Jurkat, Clone E6-1 (cell line): Measurements from ENCODE around the gene MMP24OS.
"Not testable (repeated sequence)": the region's sequence is repeated elsewhere in the genome, so short reads cannot be mapped to it uniquely, and the experiment has no call there.

Source experiments
- DNase-seq: peaks from one replicate; pipeline ENCODE4 v3.0.0-alpha.2; 2011; ENCODE audit warnings: low read depth, low spot score
- H3K4me3 ChIP-seq: 2 replicates; pipeline ENCODE4 v1.5.1; 2011; ENCODE audit warnings: mild to moderate bottlenecking, low read length, control low read depth, moderate library complexity

Gene MMP24OS

DNA sequence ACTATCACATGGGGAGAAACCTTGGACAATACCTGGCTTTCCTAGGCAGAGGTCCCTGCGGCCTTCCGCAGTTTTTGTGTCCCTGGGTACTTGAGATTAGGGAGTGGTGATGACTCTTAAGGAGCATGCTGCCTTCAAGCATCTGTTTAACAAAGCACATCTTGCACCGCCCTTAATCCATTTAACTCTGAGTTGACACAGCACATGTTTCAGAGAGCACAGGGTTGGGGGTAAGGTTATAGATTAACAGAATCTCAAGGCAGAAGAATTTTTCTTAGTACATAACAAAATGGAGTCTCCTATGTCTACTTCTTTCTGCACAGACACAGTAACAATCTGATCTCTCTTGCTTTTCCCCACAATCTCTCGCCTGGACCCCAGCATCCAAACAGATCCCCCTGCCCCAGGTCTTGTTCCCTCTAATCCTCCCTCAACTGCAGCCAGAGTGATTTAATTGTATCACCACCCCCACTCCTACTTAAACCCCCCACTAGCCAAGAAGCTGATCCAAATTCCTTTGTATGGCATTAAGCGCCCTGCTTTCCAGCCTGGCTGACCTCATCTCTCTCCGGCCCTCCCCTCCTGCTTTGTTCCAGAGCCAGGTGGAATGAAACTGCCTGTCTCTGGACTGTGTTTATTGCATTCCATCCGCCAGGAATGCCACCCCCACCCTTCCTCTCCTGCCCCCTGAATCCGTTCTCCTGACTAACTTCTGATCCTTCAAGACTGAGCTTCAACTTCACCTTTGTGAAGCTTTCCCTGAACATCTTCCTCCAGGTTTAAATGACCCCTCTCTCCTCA lies 15.0 kb downstream of the MMP24OS start:
- not testable (repeated sequence) for DNase-seq, H3K4me3 ChIP-seq

DNA sequence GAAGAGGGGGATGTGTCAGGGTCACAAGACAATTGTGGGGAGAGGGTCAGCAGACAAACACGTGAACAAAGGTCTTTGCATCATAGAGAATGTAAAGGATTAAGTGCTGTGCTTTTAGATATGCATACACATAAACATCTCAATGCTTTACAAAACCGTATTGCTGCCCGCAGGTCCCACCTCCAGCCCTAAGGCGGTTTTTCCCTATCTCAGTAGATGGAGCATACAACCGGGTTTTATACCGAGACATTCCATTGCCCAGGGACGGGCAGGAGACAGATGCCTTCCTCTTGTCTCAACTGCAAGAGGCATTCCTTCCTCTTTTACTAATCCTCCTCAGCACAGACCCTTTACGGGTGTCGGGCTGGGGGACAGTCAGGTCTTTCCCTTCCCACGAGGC lies 15.6 kb downstream of the MMP24OS start:
- not testable (repeated sequence) for H3K4me3 ChIP-seq, DNase-seq

DNA sequence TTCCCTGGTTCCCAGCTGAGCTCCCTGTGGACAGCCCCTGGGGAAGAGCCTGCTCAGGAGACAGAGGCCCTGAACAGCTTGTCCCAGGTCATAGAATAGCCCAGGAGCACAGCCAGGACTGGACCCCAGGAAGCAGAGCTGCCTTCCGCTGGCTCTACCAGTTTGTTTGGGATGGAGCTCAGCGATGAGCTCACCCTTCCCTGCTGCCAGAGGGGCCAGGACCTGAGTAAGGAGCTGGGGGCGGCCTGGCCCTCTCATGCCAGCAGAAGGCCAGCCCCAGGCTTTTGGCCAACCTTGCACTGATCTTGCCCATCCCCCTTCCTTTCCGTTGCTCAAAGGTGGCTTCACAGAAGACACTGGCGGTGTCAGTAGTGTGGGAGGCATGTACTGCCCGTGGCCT lies 17.5 kb downstream of the MMP24OS start:
- no peak for DNase-seq

DNA sequence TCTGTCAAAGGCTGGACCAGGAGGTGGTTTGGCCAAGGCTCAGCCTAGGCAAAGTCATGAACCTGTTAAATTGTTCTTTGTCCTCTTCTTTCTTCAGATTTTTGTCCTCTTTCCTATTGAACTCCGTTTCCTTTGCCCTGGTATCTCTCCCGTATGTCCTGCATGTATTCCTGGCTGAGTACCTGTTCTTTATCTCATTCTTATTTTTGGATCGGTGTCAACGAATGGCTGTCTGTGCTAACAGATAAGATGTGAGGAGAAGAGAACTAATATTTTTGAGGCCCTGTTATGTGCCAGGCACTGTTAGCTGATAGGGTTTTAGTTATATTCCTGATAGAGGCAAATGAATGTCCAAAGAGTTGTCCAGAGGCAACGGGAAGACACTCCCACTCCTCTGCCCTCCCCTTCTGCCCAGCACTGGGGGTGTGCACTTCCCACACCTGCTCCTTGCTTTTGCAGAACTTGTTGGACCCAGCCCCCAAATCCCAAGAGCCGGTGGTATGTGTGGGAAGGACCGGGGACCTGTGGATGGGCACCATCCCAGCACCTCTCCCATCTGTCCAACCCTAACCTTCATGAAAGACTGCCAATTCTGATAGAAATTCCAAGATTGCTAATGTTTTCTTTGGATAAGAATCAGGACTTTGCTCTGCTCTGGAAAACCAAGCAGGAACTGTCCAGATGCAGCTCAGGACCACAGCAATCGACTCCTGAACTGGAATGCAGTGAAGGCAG lies 20.6 kb downstream of the MMP24OS start:
- no peak for DNase-seq
- no peak overlapping the region for H3K4me3 ChIP-seq

More for the DNA sequence above, 17.5 kb downstream of the MMP24OS start:
- H3K4me3 ChIP-seq: no peak overlapping the region

DNA sequence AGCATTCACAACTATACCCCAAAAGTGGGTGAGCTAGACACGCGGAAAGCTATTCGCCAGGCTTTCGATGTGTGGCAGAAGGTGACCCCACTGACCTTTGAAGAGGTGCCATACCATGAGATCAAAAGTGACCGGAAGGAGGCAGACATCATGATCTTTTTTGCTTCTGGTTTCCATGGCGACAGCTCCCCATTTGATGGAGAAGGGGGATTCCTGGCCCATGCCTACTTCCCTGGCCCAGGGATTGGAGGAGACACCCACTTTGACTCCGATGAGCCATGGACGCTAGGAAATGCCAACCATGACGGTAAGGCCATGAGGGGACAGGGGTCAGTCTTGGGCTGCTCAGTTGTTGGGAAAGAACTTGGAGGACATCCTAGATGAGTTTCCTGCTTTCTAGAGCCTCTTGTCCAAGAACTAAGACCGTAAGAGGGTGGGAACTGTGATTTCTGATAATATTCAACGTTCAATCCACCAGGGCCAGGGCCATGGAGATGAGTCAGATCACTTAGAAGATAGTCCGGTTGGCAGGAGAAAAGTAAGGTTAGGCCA lies 23.4 kb downstream of the MMP24OS start:
- no peak overlapping the region for H3K4me3 ChIP-seq
- no peak for DNase-seq

DNA sequence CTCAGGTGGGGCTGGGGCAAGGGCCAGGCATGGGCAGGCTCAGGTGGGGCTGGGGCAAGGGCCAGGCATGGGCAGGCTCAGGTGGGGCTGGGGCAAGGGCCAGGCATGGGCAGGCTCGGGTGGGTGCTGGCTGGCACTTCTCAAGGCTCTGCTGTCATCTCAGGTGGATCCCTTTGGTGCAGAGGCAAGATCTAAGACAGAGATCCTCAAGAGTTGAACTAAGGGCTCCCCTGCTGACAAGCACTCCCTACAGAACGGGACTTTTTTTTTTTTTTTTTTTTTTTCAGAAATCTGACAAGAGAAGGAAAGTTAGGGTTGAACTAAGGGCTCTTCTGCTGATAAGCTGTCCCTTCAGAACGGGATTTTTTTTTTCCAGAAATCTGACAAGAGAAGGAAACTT lies 24.9 kb downstream of the MMP24OS start:
- DNase-seq: no peak

DNA sequence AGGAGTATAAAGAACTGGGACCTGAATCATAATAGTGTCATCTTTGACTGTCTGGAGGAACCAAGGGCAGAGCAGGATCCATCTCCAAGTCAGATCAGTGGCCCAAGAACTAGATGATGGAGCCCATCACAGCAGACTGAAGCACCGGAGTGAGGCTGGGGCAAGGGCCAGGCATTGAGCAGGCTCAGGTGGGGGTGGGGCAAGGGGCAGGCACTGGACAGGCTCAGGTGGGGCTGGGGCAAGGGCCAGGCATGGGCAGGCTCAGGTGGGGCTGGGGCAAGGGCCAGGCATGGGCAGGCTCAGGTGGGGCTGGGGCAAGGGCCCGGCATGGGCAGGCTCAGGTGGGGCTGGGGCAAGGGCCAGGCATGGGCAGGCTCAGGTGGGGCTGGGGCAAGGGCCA lies 25.3 kb downstream of the MMP24OS start:
- not testable (repeated sequence) for DNase-seq, H3K4me3 ChIP-seq

More for the DNA sequence above, 24.9 kb downstream of the MMP24OS start:
- H3K4me3 ChIP-seq: no peak overlapping the region

DNA sequence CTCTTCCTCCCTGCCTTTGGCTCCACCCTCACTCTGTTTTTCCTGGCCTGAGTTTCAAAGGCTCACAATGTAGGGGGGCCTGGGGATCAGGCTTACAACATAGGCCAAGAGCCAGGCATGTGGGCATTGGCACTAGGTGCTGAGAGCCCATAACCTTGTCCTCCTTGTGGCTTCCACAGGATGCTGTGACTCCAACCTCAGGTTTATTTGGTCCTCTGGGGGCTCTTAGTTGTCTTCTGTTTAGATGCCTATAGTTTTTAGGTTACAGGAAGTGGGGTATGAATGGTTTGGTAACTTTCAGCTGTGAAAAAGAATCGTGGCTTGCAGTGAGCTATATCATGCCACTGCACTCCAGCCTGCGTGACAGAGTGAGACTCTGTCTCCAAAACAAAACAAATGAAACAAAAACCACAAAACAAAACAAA lies 25.9 kb downstream of the MMP24OS start:
- DNase-seq: peak; percentile 63
- H3K4me3 ChIP-seq: no peak overlapping the region

DNA sequence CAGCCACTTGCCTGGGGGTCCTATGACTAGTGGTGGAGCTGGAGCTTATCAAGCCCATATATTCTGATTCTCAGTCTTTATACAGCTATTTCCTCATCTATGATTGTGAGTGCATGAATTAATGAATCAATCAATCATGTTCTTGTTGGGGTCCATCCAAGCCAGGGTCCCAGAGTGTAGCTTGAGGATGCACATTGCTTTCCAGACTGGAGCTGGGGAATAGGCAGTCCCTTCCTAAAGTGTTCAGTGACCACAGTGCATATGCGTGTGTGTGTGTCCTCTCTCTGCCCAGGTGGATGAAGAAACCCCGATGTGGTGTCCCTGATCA lies 26.3 kb downstream of the MMP24OS start:
- H3K4me3 ChIP-seq: no peak overlapping the region
- no peak for DNase-seq

DNA sequence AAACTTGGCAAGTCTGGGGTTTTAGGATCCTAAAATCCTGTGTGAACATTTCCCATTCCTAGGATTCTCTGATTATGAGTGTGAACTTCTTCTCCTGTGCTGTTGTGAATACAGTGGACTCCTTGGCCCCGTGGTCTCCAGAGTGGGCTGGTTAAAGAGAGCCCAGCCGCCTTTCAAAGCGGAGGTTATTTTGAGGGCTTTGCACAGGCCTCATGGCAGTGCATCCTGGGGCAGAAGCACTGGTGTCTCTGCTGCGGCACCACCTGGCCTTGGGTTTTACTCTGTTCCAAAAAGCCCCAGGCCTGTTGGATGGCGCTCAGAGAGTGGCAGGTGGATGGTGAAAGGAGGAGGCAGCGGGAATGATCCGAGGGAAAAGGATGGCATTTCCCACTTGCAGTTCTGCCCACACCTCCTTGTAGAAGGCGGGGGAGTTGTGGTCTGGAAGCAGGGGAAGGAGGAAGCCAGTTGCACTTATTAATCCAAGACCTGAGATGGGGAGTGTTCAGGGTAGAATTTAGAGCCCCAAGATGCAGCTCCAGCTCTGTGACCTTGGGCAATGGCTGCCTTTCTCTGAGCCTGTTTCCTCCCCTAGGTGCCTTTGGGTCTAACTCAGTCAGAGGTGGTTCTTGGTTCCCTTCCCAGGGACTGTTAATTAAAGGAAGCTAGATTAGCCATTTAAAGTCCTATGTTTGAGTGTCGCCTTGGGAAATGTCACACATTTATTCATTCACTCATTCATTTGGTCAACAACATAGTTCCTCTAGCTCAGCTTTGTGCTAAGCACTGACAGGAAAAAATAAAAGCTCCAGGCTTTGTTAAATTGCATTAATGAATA lies 29.1 kb downstream of the MMP24OS start:
- no peak for DNase-seq
- H3K4me3 ChIP-seq: no peak overlapping the region

DNA sequence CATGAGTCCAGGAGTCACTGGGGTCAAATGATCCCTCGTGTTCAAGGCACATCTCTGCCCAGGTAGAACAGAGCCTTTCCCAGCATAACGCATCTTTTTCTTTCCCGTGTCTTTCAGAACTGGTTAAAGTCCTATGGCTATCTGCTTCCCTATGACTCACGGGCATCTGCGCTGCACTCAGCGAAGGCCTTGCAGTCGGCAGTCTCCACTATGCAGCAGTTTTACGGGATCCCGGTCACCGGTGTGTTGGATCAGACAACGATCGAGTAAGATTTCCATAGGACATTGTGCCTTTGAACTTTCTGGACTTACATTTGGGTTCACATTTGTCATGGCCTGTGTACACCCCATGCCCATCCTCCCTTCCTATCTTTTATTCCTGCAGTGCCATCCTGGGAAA lies 31.2 kb downstream of the MMP24OS start:
- H3K4me3 ChIP-seq: no peak overlapping the region
- DNase-seq: no peak

DNA sequence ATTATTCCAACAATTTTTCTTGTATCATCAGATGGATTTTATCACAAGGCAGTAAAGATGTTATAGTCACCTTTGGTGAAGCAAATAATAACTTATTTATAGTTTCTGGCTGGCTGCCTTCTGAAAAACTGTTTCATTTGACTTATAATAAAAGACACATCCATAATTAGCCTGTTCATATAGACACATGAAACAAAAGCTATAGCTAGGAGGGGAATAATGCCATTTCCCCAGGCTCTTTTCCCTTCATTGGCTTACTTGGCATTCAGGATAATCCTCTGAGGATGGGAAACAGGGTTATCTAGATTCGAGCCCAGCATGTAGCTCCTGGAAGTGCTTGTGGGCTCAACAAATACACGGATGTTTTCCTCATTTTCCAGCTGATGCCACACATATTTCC lies 33.9 kb downstream of the MMP24OS start:
- DNase-seq: no peak
- H3K4me3 ChIP-seq: no peak overlapping the region

DNA sequence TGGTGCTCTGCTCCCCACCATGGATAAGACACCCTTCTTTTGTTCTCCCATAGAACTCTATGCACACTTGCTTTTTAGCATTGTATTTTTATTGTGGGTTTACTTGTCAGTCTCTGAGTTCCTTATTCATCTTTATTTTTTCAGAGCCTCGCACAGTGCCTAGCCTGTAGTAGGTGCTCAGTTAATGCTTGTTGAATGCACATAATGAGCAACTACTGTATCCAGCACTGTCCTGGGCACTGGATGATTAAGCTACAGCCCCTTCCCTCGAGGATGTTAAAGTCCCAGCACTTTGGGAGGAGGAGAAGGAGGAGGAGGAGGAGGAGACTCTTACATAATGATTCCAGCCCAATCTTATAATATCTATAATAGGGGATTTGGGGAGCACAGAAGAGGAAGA lies 34.6 kb downstream of the MMP24OS start:
- no peak for DNase-seq

DNA sequence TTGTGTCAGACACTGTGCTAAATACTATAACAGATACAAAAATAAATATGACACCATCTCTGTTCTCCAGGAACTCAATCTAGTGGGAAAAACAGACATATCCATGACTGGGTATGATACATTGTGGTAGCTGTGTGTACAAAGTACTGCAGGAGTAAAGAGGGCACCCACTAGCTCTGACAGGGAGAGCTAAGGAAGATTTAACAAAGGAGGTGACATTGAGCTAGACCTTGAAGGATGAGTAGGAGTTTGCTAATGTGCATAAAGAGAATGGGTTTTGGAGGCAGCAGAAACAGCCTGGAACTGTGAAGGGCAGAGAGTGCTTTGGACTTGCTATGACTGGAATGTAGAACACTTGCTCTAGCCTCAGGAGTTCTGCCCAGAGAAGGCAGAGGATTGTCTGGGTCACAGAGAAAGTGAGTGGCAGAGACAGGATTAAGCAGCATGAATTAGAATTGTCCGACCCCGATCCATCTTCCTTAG lies 37.1 kb downstream of the MMP24OS start:
- no peak for DNase-seq

More for the DNA sequence above, 34.6 kb downstream of the MMP24OS start:
- no peak overlapping the region for H3K4me3 ChIP-seq

DNA sequence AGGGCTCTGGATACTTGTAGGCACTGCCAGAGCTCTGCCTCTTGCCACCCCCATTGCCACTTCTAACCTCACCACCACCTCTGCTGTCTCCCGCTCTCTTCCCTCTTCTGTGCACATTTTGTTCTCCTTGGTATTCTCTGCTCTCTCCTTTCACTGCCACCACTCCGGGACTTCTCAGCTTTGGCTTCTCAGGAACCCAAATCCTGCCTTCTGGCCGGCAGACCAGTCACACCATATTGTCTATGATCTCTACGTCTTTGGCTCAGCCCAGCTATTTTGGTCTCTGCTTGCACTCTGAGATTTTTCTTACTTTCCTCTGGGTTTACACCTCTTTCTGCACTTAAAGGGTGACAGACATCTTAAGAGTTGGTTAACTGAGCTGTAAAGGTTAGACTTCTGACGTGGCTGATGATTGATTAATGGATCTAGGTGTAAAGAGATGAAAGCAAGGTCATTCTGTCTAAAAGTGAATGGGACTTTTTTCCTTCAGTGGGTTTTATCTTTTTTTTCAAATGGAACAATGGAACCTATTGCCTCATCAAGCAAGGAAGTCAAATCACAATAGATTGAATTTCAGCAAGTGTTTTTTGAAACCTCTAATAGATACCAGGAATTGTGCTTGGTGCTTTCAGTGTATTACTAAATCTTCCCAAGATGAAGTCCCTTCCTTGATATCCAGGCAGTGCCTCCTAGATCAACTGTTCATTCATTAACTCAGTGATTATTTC lies 37.7 kb downstream of the MMP24OS start:
- DNase-seq: no peak
- no peak overlapping the region for H3K4me3 ChIP-seq

More for the DNA sequence above, 37.1 kb downstream of the MMP24OS start:
- no peak overlapping the region for H3K4me3 ChIP-seq

DNA sequence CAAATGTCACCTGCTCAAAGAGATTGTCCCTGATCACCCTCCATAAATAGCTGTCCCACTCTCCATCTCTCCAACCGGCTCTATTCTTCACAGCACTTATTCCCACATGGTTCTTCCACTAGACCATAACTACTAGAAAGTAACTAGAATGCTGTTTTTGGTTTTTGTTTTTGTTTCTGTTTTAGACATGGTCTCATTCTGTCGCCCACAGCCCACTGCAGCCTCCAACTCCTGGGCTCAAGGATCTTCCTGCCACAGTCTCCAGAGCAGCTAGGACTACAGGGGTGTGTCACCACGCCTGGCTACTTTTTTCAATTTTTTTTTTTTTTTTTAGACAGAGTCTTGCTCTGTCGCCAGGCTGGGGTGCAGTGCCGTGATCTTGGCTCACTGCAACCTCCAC lies 39.2 kb downstream of the MMP24OS start:
- H3K4me3 ChIP-seq: no peak overlapping the region
- DNase-seq: no peak

DNA sequence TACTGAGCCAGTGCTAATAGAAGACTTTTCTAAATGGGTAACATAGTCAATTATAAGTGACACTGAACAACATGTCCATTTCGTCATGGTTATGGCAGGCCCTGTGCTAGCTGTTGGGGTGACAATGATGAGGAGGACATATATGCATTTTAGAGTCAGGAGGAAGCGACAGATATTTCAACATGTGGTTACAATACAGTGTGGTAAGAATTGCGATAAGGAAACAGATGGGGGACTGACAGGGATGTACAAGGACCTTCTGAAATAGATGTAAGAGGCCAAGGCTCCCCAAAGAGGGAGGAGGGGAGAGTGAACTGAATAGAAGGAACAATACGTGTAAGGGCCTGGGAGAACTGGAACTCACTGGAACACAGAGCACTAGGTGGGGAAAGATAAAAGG lies 39.8 kb downstream of the MMP24OS start:
- DNase-seq: no peak
- no peak overlapping the region for H3K4me3 ChIP-seq

DNA sequence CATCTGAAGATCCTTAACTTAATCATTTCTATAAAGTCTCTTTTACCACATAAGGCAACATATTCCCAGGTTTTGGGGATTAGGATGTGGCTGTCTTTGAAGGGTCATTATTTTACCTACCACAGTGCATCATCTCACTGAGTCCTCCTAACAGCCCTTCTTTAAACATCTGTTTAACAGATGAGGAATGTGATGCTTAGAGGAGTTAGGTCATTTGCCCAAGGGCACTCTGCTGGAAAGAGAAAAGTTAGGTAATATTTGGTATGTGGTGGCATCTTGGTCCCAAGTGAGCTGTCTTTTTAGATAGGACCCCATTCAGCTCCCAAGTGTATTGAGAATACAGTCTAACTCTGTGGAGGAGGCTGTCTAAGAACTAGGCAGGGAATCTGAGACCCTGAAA lies 40.4 kb downstream of the MMP24OS start:
- H3K4me3 ChIP-seq: no peak overlapping the region
- no peak for DNase-seq

DNA sequence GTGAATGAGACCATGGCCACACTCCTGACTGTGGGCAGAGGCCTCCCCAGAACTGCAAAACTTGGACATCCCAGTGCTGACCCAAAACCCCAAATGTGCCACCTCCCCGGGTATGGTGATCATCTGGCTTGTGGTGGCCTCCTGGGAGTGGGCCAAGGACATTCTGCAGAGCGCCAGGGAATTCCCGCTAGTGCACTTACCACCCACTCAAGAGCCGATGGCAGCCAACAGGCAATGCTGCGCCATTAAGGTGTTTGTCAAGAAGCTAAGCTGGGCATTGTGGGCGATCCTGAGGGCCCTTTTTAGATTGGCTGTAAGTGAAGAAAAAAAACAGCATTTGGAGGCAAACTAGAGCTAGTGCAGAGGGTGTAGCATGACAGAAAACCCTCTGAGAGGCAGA lies 42.0 kb downstream of the MMP24OS start:
- H3K4me3 ChIP-seq: no peak overlapping the region
- DNase-seq: no peak
